ENCODE measurements around the gene GALNT10.
"Not testable (repeated sequence)": the region's sequence is repeated elsewhere in the genome, so short reads cannot be mapped to it uniquely, and the experiment has no call there.

The GALNT10 gene

DNA sequence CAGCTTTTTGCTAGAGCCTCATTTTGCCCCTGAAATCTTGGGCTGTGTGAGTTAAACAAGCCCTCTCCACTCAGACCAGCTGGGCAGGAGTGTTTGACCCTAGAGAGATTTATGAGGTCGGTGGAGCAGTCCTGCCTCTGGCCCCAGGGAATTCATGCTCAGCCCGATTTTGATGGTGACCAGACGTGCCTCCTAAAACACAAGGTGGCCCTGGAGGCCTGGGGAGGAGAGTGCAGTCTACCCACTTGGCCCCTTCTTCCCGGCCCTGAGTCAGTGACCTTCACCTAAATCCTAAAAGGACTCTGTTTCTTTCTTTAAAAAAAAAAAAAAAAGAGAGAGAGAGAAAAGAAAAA lies 168.7 kb downstream of the GALNT10 start:
- no peak for DNase-seq

DNA sequence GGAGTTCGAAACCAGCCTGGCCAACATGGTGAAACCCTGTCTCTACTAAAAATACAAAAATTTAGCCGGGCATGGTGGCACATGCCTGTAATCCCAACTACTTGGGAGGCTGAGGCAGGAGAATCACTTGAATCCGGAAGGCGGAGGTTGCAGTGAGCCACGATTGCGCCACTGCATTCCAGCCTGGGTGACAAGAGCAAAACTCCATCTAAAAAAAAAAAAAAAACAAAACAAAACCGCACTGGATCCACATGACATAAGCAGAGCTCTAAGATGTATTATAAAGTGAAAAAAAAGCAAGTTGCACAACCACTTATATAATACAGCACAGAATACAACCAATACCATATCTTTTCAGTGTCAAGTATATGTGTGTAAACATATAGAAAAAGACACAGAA lies 169.7 kb downstream of the GALNT10 start:
- not testable (repeated sequence) for DNase-seq

DNA sequence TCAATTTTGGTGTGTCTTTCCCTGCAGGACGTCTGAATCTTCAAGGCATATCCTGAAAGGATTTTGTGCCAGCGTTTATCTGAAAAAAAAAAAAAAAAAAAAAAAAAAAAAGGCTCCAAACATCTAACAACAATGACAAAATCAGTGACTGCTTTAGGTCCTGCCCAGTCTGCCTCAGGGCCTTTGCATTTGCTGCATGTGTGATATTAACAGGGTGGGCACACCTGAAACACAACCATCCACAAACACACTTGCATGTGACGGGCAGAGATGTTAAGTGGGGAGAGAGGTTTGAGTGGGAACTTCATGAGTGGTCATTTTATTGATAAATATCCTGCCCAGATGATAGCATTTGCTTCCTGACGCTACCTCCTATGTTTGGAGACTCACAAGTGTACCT lies 172.9 kb downstream of the GALNT10 start:
- DNase-seq = no peak

DNA sequence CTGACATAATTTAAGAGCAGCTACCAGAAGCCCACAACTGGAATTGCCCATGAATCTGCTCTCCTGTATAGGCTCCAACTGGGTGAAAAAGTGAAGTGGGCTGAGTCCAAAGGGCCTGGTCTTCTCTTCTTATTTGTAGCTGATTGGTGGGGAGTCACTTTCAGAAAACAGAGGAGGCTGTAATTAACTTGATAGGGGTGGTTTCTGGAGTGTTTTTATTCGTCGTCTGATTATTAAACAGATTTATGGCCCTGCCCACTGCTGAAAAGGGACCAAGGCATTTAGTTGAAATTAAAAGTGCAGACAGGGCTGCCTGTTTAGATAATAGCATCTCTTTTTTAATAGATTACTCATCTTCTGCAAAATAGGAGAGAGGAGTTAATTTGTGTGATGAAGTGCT lies 174.2 kb downstream of the GALNT10 start:
- DNase-seq = no peak

DNA sequence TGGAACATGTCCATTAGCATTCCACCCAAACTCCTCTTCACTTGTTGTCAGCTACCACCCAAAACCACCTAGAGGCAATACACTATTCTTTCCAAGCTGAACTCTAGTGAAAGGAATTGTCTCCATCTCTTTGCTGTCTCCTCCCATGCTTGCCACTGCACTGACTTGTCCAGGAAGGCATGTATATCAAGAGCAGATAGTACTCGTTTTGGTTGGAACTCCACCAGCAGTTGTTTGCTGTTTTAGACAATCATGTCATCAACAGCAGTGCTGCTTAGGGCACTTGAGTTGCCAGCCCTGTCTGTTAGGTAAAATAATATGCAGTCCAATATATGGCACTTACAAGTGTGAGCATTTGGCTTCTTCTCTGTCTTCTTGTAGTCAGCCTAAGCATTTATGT lies 175.3 kb downstream of the GALNT10 start:
- DNase-seq = no peak

DNA sequence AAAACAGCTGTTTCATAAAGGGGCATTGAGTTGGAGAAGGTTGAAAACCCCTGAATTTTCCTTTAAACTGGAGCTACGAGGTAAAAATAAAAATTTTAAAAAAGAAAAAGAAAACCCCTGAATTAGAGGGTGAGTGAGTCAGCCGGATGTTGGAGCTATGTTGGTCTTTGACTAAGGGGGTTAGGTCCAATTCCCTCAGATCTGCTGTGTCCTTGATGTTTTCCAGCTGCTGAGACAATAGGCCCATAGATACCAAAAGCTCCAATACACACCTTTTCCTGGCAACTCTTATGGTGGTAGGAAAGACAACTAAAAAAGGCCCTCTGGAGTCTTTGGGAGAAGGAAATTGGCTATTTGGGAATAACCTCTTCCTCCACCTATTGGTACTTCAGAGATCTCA lies 175.8 kb downstream of the GALNT10 start:
- DNase-seq = no peak

DNA sequence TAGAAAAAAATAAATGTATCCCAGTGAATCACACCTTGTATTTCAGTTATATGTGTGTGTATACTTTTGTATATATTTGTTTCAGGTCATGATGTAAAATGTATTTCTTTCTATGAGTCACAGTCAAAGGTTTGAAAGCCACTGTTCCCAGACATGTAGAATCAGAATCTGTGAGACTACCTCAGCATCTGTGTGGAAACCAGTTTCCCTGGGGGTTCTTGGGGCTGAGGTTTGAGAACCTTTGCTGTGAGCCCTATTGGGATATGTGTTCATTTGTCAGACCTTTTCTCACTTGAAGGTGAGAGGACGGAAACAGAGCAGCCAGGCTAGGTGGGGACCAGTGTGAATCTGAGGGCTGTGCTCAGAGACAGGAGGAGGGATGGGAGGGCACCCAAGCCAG lies 176.6 kb downstream of the GALNT10 start:
- DNase-seq = no peak

DNA sequence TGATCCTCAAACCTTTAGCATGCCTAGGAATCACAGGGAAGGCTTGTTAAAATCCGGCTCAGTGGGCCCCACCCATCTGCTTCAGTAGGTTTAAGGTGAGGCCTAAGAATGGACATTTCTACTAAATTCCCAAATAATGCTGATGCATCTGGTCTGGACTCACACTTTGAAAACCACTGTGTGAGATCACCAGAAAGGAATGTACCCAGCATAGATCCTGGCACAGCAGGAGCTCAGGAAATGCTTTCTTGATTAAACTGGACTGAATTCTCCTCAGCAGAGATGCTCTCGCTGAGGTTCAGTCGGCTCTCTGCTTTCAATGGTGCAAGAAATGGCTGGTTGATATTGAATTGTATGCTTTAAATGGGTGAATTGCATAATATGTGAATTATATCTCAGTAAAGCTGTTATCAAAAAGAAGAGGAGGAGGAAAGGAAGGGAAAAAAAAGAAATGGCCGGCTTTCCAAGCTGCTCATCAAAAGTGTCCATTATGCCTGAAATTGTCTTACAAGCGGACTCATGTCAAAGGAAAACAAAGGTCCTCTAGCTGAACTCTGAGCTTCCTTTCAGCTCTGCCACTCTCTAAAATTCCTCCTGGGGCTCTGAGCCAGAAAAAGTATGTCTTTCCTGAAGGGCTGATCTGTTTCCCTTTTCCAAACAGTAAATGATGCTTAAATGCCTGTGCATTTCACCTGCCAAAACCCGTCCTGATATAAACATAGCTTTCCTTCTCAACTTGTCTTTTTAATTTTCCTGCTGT lies 177.7 kb downstream of the GALNT10 start:
- no peak for DNase-seq

DNA sequence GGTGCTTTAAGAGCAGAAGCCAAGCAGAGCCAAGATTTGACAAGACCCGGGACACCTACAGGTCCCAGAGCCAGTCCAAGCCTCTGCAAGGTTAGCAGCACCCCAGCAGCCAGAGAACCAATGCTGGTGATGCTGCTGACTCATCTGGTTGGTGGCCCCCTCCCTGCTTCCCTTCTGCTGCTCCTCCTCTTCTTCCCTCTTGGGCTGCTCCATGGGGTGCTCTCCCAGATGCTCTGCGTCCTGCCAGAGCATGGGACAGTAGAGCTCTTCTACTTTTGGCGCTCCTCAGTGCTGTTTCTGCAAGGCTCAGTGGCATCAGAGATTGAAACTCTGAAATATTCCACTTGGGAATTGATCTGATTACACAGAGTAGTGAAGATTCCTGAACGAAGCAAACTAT lies 179.1 kb downstream of the GALNT10 start:
- DNase-seq = no peak

DNA sequence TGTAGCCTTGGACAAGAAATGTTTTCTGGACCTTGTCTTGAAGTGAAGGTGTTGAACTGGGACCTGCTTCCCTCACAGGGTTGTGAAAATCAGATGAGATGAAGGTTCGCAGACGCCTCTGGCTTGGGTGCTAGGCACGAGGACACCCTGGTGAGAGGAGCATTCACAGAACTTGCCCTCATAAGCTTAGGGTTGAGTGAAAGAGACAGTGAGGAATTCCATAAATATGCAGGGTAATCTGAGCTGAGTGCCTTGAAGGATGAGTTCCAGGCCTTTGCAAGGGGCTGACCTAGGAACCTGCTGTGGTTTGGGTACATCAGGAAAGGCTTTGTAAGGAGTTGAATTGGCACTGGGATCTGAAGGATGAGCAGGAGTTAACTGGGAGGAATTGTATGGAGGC lies 179.6 kb downstream of the GALNT10 start:
- DNase-seq = no peak

DNA sequence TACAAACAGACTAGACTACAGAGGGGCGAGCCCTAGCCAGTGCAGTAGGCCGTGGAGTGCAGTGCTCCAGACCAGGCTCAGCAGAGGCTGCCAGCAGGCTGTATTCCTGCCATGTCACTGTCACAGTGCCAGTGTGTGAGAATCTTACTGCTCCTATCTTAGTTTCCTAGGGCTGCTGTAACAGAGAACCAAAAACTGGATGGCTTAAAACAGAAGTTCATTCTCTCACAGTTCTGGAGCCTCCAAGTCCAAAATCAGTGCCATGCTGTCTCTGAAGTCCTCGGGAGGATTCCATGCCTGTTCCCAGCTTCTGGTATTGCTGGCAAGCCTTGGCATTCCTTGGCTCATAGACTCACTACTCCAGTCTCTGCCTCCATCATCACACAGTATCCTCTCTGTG lies 180.3 kb downstream of the GALNT10 start:
- DNase-seq = no peak

DNA sequence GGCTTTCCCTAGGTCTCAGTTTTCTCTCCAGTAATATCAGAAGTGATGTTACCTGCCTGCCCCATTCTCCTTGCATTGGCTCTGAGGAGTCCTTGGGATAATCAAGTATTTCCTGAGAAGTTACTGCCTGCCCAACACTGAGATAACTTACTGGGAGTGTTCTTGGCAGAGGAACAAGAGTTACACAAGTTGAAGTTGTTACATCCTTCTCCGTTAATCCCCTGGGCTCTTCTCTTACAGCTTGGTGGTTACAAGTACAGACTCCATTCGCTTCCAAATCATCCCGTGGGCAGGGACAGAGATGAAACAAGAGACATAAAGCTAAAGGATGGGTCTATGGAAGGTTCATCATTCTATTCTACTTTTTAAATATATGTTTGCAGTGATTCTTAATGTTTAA lies 181.2 kb downstream of the GALNT10 start:
- no peak for DNase-seq

DNA sequence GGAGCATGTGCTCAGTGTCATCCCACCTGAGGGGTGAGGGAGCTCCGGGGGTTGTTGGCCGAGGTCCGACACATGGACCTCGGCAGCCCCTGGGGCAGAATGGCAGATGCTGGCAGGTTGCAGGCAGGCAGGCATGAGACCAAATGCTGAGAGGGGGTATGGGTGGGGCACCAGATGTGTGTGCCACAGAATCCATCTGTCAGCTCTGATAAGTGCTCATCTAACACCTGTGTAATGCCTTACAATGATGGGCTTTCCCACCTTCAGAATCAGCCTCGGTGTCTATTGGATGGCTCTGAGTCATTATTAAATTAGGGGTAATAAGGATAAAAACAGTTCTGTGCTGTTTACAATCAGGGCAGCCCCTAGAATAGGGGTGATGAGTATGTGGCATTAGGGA lies 182.1 kb downstream of the GALNT10 start:
- DNase-seq = no peak

DNA sequence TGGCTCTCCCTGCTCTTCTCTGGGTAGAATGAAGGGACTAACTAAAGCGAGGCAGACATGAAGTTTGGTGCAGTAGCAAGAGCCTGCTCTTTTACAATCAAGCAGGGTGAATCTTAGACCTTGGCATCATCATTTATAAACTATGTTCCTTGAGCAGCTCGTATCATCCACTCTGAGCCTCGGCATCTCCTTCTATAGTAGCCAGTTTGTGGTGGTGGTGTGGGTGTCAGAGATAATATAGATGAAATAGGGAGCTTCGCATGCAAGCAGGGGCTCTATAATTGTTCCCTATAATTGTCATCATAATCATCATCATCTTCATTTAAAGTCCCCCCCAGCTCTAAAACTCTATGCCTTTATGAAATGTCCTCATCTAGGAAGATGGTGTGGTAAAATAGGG lies 182.8 kb downstream of the GALNT10 start:
- no peak for DNase-seq

DNA sequence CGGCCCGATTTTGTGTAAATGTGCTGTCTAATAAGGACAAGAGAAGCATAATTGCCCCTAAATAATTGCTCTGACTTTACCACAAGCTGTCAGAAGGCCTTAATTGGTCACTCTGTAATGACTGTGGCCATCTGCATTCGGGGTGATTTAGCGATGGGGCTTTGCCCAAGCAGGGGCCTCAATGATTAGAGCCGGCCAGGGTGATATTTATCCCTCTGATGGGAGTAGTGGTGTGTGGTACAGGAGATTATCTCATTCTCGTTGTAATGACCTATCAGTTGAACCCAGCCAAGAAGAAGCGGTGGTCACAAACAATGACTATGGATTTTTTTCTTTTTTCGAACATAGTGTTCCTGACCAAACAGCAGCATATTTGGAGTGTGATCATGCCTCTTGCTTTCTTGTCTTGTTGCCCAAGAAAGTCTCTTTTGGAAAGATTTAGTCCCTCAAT lies 183.2 kb downstream of the GALNT10 start:
- DNase-seq = no peak

DNA sequence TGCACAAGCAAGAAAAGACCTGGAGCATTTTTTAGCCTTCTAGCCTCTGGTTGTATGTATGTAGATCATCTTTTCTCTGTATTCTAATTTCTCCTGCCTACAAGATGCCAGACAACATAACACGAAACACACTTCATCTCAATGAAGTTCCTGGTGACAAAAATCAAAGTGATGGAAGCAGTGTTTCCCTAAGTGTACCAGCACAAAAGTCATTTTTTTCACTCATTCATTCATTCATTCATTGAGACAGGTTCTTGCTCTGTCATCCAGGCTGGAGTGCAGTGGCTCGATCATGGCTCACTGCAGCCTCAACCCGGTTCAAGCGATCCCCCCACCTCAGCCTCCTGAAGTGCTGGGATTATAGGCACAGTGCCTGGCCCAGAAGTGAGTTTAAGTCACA lies 183.7 kb downstream of the GALNT10 start:
- DNase-seq = no peak

DNA sequence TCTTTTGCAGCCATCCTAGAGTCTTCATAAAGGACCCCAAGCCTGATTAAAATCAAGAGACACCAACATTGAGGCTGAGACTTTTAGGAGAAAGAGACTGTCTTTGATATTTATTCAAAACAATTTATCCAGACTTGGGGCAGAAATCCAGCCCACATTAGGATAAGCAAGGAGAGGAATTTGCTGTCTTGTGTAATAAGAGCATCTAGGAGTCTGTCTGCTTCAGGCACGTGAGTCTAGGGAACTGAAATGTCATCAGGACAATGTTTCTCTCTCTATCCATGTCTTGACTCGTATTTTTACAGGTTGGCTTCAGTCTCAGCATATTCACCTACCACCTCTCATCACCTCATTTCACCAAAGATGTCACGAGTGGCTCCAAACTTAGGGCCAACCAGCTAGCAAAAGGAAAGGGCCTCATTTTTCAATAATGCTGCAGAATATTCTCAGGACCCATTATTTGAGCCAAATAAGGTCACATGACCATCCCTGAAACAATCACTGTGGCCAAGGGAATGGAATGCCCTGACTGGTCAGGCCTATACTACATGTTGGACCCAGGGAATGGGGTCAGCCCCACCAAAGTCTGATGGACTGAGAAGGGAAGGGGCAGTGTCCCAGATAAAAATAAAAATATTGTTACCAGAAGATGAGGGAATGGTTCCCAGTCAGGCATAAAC lies 184.9 kb downstream of the GALNT10 start:
- no peak for DNase-seq

DNA sequence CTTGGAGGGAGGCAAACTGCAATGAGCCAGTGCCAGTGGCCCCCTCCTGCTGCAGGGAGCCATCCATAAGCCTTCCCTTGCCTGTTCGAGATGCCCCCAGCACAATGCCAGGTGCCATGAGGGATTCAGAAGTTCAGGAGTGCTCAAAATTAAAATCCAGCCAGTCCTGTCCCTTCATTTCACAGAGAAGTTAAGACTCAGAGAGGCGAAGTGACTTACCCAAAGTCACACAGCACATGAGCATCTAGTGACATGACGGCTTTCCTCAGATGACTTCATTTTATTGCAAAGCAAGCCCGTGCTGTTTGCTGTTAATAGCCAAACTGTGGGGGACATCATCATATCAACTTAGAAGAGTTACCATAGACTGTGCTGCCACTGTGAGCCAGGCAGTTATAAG lies 185.9 kb downstream of the GALNT10 start:
- DNase-seq = no peak

DNA sequence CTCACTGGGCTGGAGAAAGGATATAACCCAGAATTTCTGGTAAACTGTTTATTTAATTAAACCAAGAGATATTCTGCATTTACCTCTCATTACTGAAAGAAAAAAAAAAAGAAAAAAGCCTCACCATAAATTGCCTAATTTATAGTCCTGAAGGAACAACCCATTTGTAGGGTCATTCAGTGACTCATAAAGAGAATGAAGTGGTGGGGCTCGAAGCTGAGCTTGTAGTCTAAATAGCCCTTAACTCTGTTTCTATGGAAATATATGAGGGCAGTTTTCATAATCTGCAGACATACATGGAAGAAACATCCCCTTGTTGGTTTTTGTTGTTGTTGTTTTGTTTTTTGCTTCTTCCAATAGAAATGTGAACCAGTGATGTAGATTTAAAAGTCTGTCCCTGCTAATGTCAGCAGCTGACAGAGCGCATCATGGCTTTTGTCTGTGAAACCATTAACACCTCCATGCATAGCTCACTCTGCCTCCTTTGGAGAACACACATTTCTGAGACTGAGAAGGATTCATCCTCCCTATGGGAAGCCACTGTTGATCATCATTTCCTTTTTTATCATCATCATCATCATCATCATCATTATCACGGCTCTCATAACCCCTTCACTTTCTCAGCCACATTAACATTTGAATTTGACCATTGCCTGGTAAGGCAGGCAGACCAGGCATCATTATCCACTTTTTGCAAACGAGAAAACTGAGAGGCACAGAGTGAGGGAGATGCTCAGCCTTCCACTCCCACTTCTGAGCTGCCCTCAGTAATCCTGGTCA lies 187.4 kb downstream of the GALNT10 start:
- DNase-seq = no peak

DNA sequence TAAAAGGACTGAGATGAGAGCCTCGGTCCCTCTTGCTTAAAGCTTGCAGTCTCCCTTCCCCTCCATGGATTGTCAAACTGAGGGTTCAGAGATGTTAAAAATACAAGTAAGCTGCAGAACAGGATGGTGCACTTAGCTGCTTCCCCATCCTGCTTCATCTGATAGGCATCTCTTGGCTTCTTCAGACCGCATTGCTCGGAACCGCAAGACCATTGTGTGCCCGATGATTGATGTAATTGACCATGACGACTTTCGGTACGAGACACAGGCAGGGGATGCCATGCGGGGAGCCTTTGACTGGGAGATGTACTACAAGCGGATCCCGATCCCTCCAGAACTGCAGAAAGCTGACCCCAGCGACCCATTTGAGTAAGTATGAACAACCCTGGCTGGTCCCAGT lies 189.7 kb downstream of the GALNT10 start:
- no peak for DNase-seq

DNA sequence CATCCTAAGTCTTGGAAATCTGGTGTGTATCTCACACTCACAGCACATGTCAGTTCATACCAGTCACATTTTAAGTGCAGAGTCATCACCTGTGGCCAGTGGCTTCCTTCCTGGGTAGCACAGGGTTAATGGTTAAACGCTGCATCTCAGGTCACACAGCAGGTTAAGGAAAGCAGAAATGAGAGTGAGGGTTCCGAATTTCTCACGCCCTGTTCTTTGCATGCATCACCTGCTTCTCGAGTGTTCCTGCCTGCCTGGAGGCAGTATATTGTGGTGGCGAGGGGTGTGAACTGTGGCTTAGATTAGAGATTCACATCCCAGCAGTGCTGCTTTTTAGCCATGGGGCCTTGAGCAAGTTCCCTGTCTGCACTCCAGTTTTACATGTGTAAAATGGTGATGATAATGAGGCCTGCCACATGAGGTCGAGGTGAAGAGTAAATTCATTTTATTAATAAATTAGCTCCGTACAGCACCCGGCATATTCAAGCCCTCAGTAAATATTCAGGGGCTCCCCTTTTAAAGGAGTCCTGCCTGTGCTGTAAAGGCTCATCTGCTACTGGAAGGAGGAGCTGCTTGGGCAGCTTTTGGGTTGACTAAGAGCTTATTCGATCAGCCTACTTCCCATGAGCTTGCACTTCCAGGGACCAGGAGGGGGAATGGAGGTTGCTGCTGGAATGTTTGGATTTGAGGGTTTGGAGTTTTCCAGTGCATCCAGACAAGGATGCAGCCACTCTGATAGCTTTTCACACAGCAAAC lies 194.1 kb downstream of the GALNT10 start:
- no peak for DNase-seq

DNA sequence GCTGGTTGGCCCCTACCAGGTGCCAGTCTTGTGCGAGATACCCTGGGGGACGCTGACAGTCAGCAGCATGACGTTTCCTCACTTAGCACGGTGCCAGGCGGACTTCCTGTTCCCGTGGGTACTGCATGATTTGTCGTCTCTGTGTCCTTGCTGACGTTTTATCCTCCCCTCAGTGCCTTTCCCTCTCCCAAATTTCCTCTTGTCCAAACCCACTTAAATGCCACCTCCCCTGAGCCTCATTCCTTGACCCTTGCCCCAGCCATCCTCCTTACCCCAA lies 194.6 kb downstream of the GALNT10 start:
- no peak for DNase-seq

DNA sequence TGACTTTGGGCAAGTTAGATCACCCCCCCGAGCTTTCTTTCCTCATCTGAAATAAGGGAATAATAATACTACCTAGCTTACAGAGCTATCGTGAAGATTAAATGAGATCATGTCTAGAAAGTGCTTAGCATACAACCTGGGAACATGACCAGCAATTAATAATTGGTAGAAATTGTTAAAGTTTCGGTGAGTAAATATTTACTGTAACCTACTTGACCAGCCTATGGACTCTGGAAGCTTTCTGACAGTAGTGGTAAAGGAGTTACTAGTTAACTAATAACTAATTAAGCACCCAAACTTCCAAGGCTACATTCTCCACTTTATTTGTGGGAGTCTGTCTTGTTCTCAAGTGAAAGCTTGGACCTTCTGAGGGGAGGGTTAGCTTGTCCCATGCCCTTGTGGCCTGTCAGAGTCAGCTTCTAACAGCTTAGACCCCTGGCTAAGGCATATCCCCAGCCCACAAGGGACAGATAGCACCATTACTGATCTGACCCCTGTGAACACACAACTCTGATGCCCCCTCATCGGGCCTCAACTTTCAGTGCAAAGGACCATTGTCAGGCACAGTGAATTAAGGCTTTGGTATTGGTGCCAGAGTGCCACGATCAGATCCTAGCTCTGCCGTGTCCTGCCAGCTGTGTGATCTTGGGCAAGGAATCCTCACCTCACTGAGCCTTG lies 196.6 kb downstream of the GALNT10 start:
- DNase-seq = no peak

Data from inflammatory macrophage treated with lipopolysaccharide for 1 hour (primary cell).